HG03159 (cell line): ENCODE results near the gene ARHGAP32.

Source experiments
- ATAC-seq: cut with Tn5 transposase; IDR thresholded peaks from one replicate; pipeline ENCODE4 v1.9.1; 2021; ENCODE audit warnings: mild to moderate bottlenecking, moderate library complexity; ENCODE audit not compliant: unreplicated experiment

ARHGAP32 gene

DNA sequence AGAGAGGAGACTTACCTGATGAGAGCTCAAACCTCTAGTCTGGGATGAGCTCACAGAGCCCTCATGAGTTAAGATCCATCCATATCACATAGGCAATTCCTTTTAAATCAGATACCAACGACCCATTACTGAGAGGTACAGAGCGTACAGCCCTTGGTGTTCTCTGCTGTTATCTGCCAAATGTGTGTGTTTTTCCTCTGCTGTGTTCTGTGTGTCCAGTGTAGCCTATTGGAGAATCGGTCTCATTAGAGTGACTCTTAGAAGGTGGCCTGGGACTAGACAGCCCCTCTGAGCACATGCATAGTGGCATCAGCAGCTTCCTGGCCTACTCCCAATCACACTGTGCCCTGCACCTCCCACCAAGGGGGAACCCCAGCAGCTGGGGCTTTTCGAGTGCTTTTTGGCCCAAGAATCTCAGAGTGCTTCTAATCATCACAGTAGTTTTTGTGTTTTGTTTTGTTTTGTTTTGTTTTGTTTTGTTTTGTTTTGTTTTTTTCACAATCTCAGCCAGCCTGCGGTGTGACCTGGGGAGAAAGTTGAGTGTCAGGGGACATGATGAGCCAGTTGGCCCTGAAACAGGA is 274.9 kb downstream of the ARHGAP32 start:
- ATAC-seq, result no peak

DNA sequence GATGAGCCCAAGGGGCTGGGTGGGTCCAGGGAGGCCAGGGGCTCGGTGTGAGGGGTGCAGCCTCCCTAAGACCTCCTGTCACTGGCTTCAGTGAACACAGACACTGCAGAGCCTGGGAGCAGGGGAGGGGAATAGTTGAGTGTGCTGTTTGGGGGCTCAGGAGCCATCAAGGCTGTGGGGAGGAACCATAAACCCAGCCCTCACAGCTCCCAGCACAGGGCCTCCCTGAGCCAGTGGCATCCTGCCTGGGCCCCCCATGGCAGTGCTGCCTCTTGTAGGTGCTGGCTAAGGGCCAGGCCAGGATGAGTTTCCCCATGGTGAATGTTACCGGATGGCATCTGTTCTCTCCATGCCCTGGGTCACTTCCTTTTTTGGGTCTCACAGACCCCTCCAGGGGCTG is 275.4 kb downstream of the ARHGAP32 start:
- ATAC-seq, result no peak

DNA sequence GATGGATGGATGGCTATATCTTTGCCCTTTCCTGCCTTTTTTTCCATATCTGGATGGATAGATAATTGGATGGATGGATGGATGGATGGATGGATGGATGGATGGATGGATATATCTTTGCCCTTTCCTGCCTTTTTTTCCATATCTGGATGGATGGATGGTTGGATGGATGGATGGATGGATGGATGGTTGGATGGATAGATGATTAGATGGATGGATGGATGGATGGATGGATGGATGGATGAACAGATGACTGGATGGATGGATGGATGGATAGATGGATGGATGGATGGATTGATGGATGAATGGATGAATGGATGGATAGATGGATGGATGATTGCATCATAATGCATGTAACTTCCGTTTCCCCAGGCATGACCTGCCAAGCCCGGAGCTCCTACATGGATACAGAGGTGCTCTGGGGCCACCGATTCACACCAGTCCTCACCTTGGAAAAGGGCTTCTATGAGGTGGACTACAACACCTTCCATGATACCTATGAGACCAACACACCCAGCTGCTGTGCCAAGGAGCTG is 276.0 kb downstream of the ARHGAP32 start:
- ATAC-seq, result no peak

DNA sequence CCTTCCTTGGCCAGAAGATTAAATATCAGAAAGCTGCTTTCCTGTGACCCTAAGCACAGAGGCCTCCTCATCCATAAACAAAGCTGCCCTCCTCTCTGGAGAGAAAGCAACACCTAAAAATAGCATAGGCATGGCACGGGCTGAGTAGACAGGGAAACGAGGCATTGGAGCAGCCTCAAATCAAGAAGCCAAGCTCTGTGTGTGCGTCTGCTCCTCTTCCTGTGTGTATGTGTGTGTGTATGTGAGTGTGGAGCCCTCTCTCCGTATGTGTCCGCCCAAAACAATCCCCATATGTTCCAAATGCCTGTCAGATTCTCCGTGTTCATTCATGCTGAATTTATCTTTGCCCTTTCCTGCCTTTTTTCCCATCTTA is 277.0 kb downstream of the ARHGAP32 start:
- ATAC-seq, result no peak
